Measurements from ENCODE around the gene PACRG. TPM values are rescaled to one million over a fixed set of nuclear protein-coding genes. Genes with fewer than 3 reads are reported as not detected.

The PACRG gene
- polyA plus RNA-seq, 1 donor from 2014 or later: 16.6 TPM

- no peak overlapping the region for H3K4me3 ChIP-seq (ENCODE audit: low read length)
- H3K4me2 ChIP-seq (ENCODE audit: low read length): no peak overlapping the region
- no peaks in the 10 kb centered on the region for H3K27me3 ChIP-seq (ENCODE audit: insufficient read depth, low read depth, low read length)
- H3K9me3 ChIP-seq (ENCODE audit: low read length): no peaks in the 10 kb centered on the region
- H3K27ac ChIP-seq (ENCODE audit: low read length): no peak overlapping the region
- H2AFZ ChIP-seq (ENCODE audit: low read depth, low read length): no peak overlapping the region
- no peaks in the 10 kb centered on the region for H4K20me1 ChIP-seq (ENCODE audit: insufficient read depth)
- H3K9me2 ChIP-seq (ENCODE audit: insufficient read depth, low read length): no peaks in the 10 kb centered on the region
- H3F3A ChIP-seq (ENCODE audit: insufficient read depth, low read length, poor library complexity, severe bottlenecking): no peaks in the 10 kb centered on the region
- no peak overlapping the region for H3K9ac ChIP-seq (ENCODE audit: low read length)
- TF ChIP-seq RAD21 (conservative IDR thresholded peaks at IDR 0.05) (no peak), EP300 (conservative IDR thresholded peaks at IDR 0.05; ENCODE audit: poor library complexity, severe bottlenecking) (no peak), REST (IDR thresholded peaks at IDR 0.05; ENCODE audit: borderline replicate concordance) (no peak)
- H3K79me2 ChIP-seq (replicated peaks; ENCODE audit: insufficient read depth, low read length): no peaks in the 10 kb centered on the region
- no peaks in the 10 kb centered on the region for H3K36me3 ChIP-seq (ENCODE audit: insufficient read depth, low read length)
Measured at GRCh38 chr6:162889303-162889702, 161.5 kb downstream of the PACRG start.

GRCh38 chr6:162898011-162898410 is 170.2 kb downstream of the PACRG start:
- Histone ChIP-seq H3K4me2 (ENCODE audit: low read length) (no peak overlapping the region), H3K79me2 (replicated peaks; ENCODE audit: insufficient read depth, low read length) (no peaks in the 10 kb centered on the region), H3K9me3 (ENCODE audit: low read length) (no peaks in the 10 kb centered on the region), H3K9me2 (ENCODE audit: insufficient read depth, low read length) (no peaks in the 10 kb centered on the region), H3K9ac (ENCODE audit: low read length) (no peak overlapping the region), H4K20me1 (ENCODE audit: insufficient read depth) (no peaks in the 10 kb centered on the region), H3K27me3 (ENCODE audit: insufficient read depth, low read depth, low read length) (no peaks in the 10 kb centered on the region), H3F3A (ENCODE audit: insufficient read depth, low read length, poor library complexity, severe bottlenecking) (no peaks in the 10 kb centered on the region), H2AFZ (ENCODE audit: low read depth, low read length) (no peak overlapping the region), H3K4me3 (ENCODE audit: low read length) (no peak overlapping the region), H3K36me3 (ENCODE audit: insufficient read depth, low read length) (no peaks in the 10 kb centered on the region), H3K27ac (ENCODE audit: low read length) (no peak overlapping the region)
- TF ChIP-seq MXI1 (conservative IDR thresholded peaks at IDR 0.05; ENCODE audit: poor library complexity, severe bottlenecking) (no peak), EP300 (conservative IDR thresholded peaks at IDR 0.05; ENCODE audit: poor library complexity, severe bottlenecking) (no peak), TAF1 (IDR thresholded peaks at IDR 0.05; ENCODE audit: low read depth) (no peak), EZH2 (IDR thresholded peaks at IDR 0.05; ENCODE audit: borderline replicate concordance, insufficient read depth, low read length, poor library complexity, severe bottlenecking) (no peak), POLR2AphosphoS5 (IDR thresholded peaks at IDR 0.05) (no peak), SMC3 (conservative IDR thresholded peaks at IDR 0.05; ENCODE audit: poor library complexity) (no peak), CTCF (IDR thresholded peaks at IDR 0.05; ENCODE audit: poor library complexity, severe bottlenecking) (no peak), RAD21 (conservative IDR thresholded peaks at IDR 0.05) (no peak), REST (IDR thresholded peaks at IDR 0.05; ENCODE audit: borderline replicate concordance) (no peak)

All from neural cell (in vitro differentiated cells).